K562 (cell line): ENCODE data around the gene IBA57. TPM values are rescaled to one million over a fixed set of nuclear protein-coding genes. Genes with fewer than 3 reads are reported as not detected.
A peak's percentile ranks its signal among the peaks of the same experiment; 100 is the strongest.

Experiments
- ADNP ChIP-seq: fragments of 200-800 bp; sonication (Bioruptor generic); IDR thresholded peaks from 2 replicates; pipeline ENCODE4 v1.6.1; 2016; ENCODE audit warnings: missing genetic modification characterization, missing compliant biosample characterization
- DMBX1 ChIP-seq: fragments of 250-450 bp; sonication (Bioruptor Pico); IDR thresholded peaks from 2 replicates; pipeline ENCODE4 v1.8.0; 2022; ENCODE audit warnings: inconsistent platforms, mild to moderate bottlenecking, moderate library complexity, borderline replicate concordance
- FOXK2 ChIP-seq, 2 experiments: fragments of 450-650 bp; IDR thresholded peaks in 1 of 2; conservative IDR thresholded peaks in 1 of 2; 2 replicates each; pipeline ENCODE4 v1.6.1; 2016; ENCODE audit warnings: low read depth in 2 of 2, mild to moderate bottlenecking in 1 of 2
- HSF4 ChIP-seq: fragments of 250-450 bp; sonication (Bioruptor Pico); IDR thresholded peaks from 2 replicates; pipeline ENCODE4 v2.1.2; 2022; ENCODE audit warnings: mild to moderate bottlenecking, moderate library complexity, borderline replicate concordance
- NCOA4 ChIP-seq: fragments of 450-650 bp; IDR thresholded peaks from 2 replicates; pipeline ENCODE4 v1.6.1; 2018; ENCODE audit warnings: mild to moderate bottlenecking; ENCODE audit not compliant: partially characterized antibody
- POLR2G ChIP-seq: fragments of 200-400 bp; formaldehyde crosslinking; IDR thresholded peaks from 2 replicates; pipeline ENCODE4 v1.6.1; 2017; ENCODE audit warnings: low read depth, mild to moderate bottlenecking, antibody characterized with exemption, low read length, moderate library complexity
- PTRF ChIP-seq: fragments of 450-650 bp; IDR thresholded peaks from 2 replicates; pipeline ENCODE4 v1.6.1; 2016; ENCODE audit warnings: mild to moderate bottlenecking, missing genetic modification characterization, missing compliant biosample characterization
- SIRT6 ChIP-seq: IDR thresholded peaks from one replicate; pipeline ENCODE4 v1.6.1; 2012; ENCODE audit warnings: low read depth, mild to moderate bottlenecking, control low read depth, inconsistent platforms, low read length, moderate library complexity
- SMAD2 ChIP-seq: fragments of 150-350 bp; IDR thresholded peaks from 2 replicates; pipeline ENCODE4 v1.6.1; 2014; ENCODE audit warnings: low read depth, mild to moderate bottlenecking, low read length
- SP1 ChIP-seq: sonication (generic); formaldehyde crosslinking; IDR thresholded peaks from 2 replicates; pipeline ENCODE4 v1.8.1; 2022; ENCODE audit warnings: mild to moderate bottlenecking, missing genetic modification reagents
- SREBF1 ChIP-seq: fragments of 150-350 bp; IDR thresholded peaks from 2 replicates; pipeline ENCODE4 v1.6.1; 2014; ENCODE audit warnings: antibody characterized with exemption, low read depth, low read length, borderline replicate concordance
- TRIM24 ChIP-seq, 2 experiments: fragments of 450-650 bp; IDR thresholded peaks; 2 replicates each; pipeline ENCODE4 v1.6.1; 2016
- ZNF212 ChIP-seq: fragments of 450-650 bp; formaldehyde crosslinking; IDR thresholded peaks from 2 replicates; pipeline ENCODE4 v1.4.0; 2020; ENCODE audit warnings: mild to moderate bottlenecking
- polyA plus RNA-seq, 8 experiments: library from polyadenylated mRNA; depleted of rRNA in 4 of 8; stranded (reverse) in 5 of 8; unstranded in 3 of 8; fragments of >200 nt; fragmentation: Nextera tagmentation in 2 of 8; fragmentation: Illumina TruSeq in 1 of 8; extraction: Ambion mirVana in 2 of 8; extraction: Trizol in 1 of 8; gene quantifications; 2 replicates each; pipeline versions ENCODE4 v1.2.1 to v1.2.3, GENCODE V29; 2011 to 2014; ENCODE audit warnings: inconsistent platforms in 1 of 8, missing spikeins in 1 of 8
- total RNA-seq, 7 experiments: library from RNA; depleted of rRNA in 6 of 7; stranded (reverse); fragments of >200 nt in 6 of 7; fragmentation: Illumina TruSeq in 2 of 7; extraction: Trizol in 2 of 7; gene quantifications; 2 replicates each; pipeline versions ENCODE4 v1.2.1 to v1.2.3, GENCODE V29; 2011 to 2021; ENCODE audit warnings: low replicate concordance in 1 of 7
- TF ChIP-seq, protein P1 (sequence below), 2 experiments: IDR thresholded peaks in 1 of 2; conservative IDR thresholded peaks in 1 of 2; 2 replicates each; pipeline ENCODE4 v1.6.1; 2016; ENCODE audit warnings: low read depth in 2 of 2, mild to moderate bottlenecking in 1 of 2, missing compliant biosample characterization in 1 of 2, missing genetic modification characterization in 1 of 2, moderate library complexity in 1 of 2
- TF ChIP-seq, protein P2 (sequence below), 2 experiments: fragments of 450-650 bp in 1 of 2; sonication (generic) in 1 of 2; formaldehyde crosslinking in 1 of 2; IDR thresholded peaks; 2 replicates each; pipeline versions ENCODE4 v1.7.1 to v1.9.0; 2016 to 2022; ENCODE audit warnings: inconsistent platforms in 1 of 2, mild to moderate bottlenecking in 1 of 2, missing genetic modification reagents in 1 of 2

The IBA57 gene
- total and polyA plus RNA-seq, 9 of the 15 experiments (the other 6 are each of a cell fraction or from before 2014, with no cell fraction given), result 0.77 to 15.5 (median 2.7) TPM

DNA sequence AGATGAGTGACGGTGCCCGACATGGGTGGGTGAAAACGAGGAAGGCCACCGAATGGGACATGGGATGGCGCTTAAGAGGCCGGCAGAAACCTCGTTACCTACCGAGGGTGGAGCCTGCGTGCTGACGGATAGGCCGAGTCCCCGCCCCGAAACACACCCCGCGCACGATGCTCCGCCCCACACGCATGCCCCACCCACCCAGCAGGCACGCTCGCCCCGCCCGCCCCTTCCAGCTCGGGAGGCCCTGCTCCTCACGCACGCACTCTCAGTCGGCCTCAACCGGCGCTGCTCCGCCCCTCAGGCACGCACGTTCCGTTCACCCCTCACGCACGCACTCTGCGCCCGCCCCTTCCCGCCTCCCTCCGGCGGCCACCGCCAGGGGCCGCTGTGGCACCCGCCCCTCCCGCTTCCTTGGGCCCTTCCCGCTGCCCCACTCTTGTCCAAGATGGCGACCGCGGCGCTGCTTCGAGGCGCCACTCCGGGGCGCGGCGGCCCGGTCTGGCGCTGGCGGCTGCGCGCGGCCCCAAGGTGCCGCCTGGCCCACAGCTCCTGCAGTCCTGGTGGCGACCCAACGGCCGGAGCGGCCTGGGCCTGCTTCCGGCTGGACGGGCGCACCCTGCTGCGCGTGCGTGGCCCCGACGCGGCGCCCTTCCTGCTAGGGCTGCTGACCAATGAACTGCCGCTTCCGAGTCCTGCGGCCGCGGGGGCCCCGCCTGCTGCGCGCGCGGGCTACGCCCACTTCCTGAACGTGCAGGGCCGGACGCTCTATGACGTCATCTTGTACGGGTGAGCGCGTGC lies at the start of gene IBA57 (continued):
- peak in 1 of 2 experiments; percentile 39; a peak in 1 of 4 replicates for TF ChIP-seq FOXK2 (conservative IDR thresholded peaks at IDR 0.05 in 1 of 2, IDR thresholded peaks at IDR 0.05 in 1 of 2; ENCODE audit: low read depth in 2 of 2)
- TF ChIP-seq SP1, result peak; percentile 99
- TF ChIP-seq ADNP (tag), result no peak
- TF ChIP-seq, protein P1, sequence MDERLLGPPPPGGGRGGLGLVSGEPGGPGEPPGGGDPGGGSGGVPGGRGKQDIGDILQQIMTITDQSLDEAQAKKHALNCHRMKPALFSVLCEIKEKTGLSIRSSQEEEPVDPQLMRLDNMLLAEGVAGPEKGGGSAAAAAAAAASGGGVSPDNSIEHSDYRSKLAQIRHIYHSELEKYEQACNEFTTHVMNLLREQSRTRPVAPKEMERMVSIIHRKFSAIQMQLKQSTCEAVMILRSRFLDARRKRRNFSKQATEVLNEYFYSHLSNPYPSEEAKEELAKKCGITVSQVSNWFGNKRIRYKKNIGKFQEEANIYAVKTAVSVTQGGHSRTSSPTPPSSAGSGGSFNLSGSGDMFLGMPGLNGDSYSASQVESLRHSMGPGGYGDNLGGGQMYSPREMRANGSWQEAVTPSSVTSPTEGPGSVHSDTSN (CRISPR knock-in tag; IDR thresholded peaks at IDR 0.05; ENCODE audit: low read depth), result no peak
- TF ChIP-seq, protein P1 (tag; conservative IDR thresholded peaks at IDR 0.05; ENCODE audit: low read depth), result no peak
- TF ChIP-seq NCOA4, result no peak
- no peak for TF ChIP-seq SMAD2
- no peak for TF ChIP-seq SIRT6
- TF ChIP-seq, protein P2, sequence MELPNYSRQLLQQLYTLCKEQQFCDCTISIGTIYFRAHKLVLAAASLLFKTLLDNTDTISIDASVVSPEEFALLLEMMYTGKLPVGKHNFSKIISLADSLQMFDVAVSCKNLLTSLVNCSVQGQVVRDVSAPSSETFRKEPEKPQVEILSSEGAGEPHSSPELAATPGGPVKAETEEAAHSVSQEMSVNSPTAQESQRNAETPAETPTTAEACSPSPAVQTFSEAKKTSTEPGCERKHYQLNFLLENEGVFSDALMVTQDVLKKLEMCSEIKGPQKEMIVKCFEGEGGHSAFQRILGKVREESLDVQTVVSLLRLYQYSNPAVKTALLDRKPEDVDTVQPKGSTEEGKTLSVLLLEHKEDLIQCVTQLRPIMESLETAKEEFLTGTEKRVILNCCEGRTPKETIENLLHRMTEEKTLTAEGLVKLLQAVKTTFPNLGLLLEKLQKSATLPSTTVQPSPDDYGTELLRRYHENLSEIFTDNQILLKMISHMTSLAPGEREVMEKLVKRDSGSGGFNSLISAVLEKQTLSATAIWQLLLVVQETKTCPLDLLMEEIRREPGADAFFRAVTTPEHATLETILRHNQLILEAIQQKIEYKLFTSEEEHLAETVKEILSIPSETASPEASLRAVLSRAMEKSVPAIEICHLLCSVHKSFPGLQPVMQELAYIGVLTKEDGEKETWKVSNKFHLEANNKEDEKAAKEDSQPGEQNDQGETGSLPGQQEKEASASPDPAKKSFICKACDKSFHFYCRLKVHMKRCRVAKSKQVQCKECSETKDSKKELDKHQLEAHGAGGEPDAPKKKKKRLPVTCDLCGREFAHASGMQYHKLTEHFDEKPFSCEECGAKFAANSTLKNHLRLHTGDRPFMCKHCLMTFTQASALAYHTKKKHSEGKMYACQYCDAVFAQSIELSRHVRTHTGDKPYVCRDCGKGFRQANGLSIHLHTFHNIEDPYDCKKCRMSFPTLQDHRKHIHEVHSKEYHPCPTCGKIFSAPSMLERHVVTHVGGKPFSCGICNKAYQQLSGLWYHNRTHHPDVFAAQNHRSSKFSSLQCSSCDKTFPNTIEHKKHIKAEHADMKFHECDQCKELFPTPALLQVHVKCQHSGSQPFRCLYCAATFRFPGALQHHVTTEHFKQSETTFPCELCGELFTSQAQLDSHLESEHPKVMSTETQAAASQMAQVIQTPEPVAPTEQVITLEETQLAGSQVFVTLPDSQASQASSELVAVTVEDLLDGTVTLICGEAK (IDR thresholded peaks at IDR 0.05), result peak; percentile 61; the same call in 1 of the 2 replicates
- TF ChIP-seq, protein P2 (CRISPR knock-in tag; IDR thresholded peaks at IDR 0.05), result no peak
- TF ChIP-seq PTRF (tag), result no peak
- TF ChIP-seq SREBF1, result no peak
- TF ChIP-seq POLR2G, result peak; percentile 99
- TF ChIP-seq DMBX1, result peak; percentile 70; the same call in 1 of the 2 replicates
- TF ChIP-seq HSF4 (CRISPR knock-in tag), result no peak
- peak; percentile 42; the same call in 1 of the 2 replicates for TF ChIP-seq ZNF212
- no peak for TF ChIP-seq TRIM24 (IDR thresholded peaks at IDR 0.05)
